KMS-11 (cell line): ENCODE data around the gene BMP2K.
"Not testable (repeated sequence)": the region's sequence is repeated elsewhere in the genome, so short reads cannot be mapped to it uniquely, and the experiment has no call there.

Source experiments
- H2AFZ ChIP-seq: fragments of 200-600 bp; sonication (generic); 2 replicates; pipeline ENCODE4 v1.6.1; 2016; ENCODE audit warnings: antibody characterized with exemption, mixed run types, low read depth
- H3K27ac ChIP-seq: fragments of 200-600 bp; sonication (generic); 2 replicates; pipeline ENCODE4 v1.6.1; 2016; ENCODE audit warnings: mild to moderate bottlenecking, mixed run types
- H3K27me3 ChIP-seq: fragments of 200-600 bp; sonication (generic); 2 replicates; pipeline ENCODE4 v1.6.1; 2017; ENCODE audit warnings: mild to moderate bottlenecking, low read depth, mixed run types, moderate library complexity; ENCODE audit not compliant: insufficient read depth
- H3K36me3 ChIP-seq: fragments of 200-600 bp; sonication (generic); 2 replicates; pipeline ENCODE4 v1.6.1; 2017; ENCODE audit warnings: mild to moderate bottlenecking, mixed run types; ENCODE audit not compliant: insufficient read depth
- H3K4me1 ChIP-seq: fragments of 200-600 bp; sonication (generic); 2 replicates; pipeline ENCODE4 v1.6.1; 2016; ENCODE audit warnings: mild to moderate bottlenecking, low read depth, mixed run types; ENCODE audit not compliant: poor library complexity, severe bottlenecking
- H3K4me2 ChIP-seq: fragments of 200-600 bp; sonication (generic); 2 replicates; pipeline ENCODE4 v1.7.0; 2016; ENCODE audit warnings: mild to moderate bottlenecking, mixed run types
- H3K4me3 ChIP-seq: fragments of 200-600 bp; sonication (generic); IDR thresholded peaks from 2 replicates; pipeline ENCODE4 v1.6.1; 2017; ENCODE audit warnings: low read depth, low read length, mixed read lengths; ENCODE audit not compliant: insufficient read depth
- H3K79me2 ChIP-seq: fragments of 200-600 bp; sonication (generic); 2 replicates; pipeline ENCODE4 v1.6.1; 2016; ENCODE audit warnings: low read depth, mixed run types; ENCODE audit not compliant: insufficient read depth
- H3K9ac ChIP-seq: fragments of 200-600 bp; sonication (generic); 2 replicates; pipeline ENCODE4 v1.6.1; 2016; ENCODE audit warnings: mild to moderate bottlenecking, mixed run types
- H4K20me1 ChIP-seq: fragments of 200-600 bp; sonication (generic); 2 replicates; pipeline ENCODE4 v1.6.1; 2016; ENCODE audit warnings: mild to moderate bottlenecking, mixed run types; ENCODE audit not compliant: insufficient read depth
- CTCF ChIP-seq: fragments of 200-600 bp; sonication (generic); conservative IDR thresholded peaks from 2 replicates; pipeline ENCODE4 v1.6.1; 2017; ENCODE audit warnings: low read depth, mild to moderate bottlenecking, antibody characterized with exemption, low read length, moderate library complexity, mixed read lengths

Gene BMP2K

GRCh38 chr4:78829296-78829695 lies 53.1 kb downstream of the BMP2K start:
- H3K4me1 ChIP-seq: no peaks in the 10 kb centered on the region

GRCh38 chr4:78839676-78840075 lies 63.5 kb downstream of the BMP2K start:
- H3K27ac ChIP-seq, H3K4me2 ChIP-seq, H3K36me3 ChIP-seq, H3K27me3 ChIP-seq, H3K4me3 ChIP-seq, H3K79me2 ChIP-seq, H4K20me1 ChIP-seq, H2AFZ ChIP-seq, H3K9ac ChIP-seq: not testable (repeated sequence)
- peaks cover 12% of the 10 kb centered on the region for H3K4me1 ChIP-seq

More at GRCh38 chr4:78829296-78829695, 53.1 kb downstream of the BMP2K start:
- Histone ChIP-seq H3K4me2 (no peak overlapping the region), H3K79me2 (no peaks in the 10 kb centered on the region), H3K27ac (no peak overlapping the region), H4K20me1 (no peaks in the 10 kb centered on the region), H3K27me3 (no peaks in the 10 kb centered on the region), H3K36me3 (no peaks in the 10 kb centered on the region; the same call in 1 of the 2 replicates), H2AFZ (no peak overlapping the region), H3K9ac (no peak overlapping the region), H3K4me3 (no peak overlapping the region)
- no peak for TF ChIP-seq CTCF

GRCh38 chr4:78840286-78840685 lies 64.1 kb downstream of the BMP2K start:
- H3K4me3 ChIP-seq: not testable (repeated sequence)

GRCh38 chr4:78845472-78845871 lies 69.3 kb downstream of the BMP2K start:
- no peak for TF ChIP-seq CTCF
- H3K36me3 ChIP-seq: no peaks in the 10 kb centered on the region
- H4K20me1 ChIP-seq: no peaks in the 10 kb centered on the region
- H3K27ac ChIP-seq: no peak overlapping the region; the same call in 1 of the 2 replicates
- no peaks in the 10 kb centered on the region for H3K79me2 ChIP-seq
- no peaks in the 10 kb centered on the region for H3K27me3 ChIP-seq
- H3K4me2 ChIP-seq: peak overlapping the region; percentile 52
- H3K4me1 ChIP-seq: peaks cover 53% of the 10 kb centered on the region
- no peak overlapping the region for H3K4me3 ChIP-seq
- H2AFZ ChIP-seq: no peak overlapping the region
- H3K9ac ChIP-seq: no peak overlapping the region

More at GRCh38 chr4:78840286-78840685, 64.1 kb downstream of the BMP2K start:
- H4K20me1 ChIP-seq, H3K36me3 ChIP-seq, H3K79me2 ChIP-seq, H3K27ac ChIP-seq, H3K27me3 ChIP-seq, H2AFZ ChIP-seq, H3K4me2 ChIP-seq, H3K9ac ChIP-seq: not testable (repeated sequence)
- H3K4me1 ChIP-seq: peaks cover 18% of the 10 kb centered on the region

GRCh38 chr4:78846258-78846657 lies 70.1 kb downstream of the BMP2K start:
- Histone ChIP-seq H3K4me2 (no peak overlapping the region), H4K20me1 (no peaks in the 10 kb centered on the region)

More at GRCh38 chr4:78846258-78846657, 70.1 kb downstream of the BMP2K start:
- Histone ChIP-seq H3K4me1 (peaks cover 53% of the 10 kb centered on the region), H3K4me3 (no peak overlapping the region), H3K36me3 (no peaks in the 10 kb centered on the region), H3K27me3 (no peaks in the 10 kb centered on the region), H2AFZ (no peak overlapping the region), H3K9ac (no peak overlapping the region), H3K27ac (no peak overlapping the region), H3K79me2 (no peaks in the 10 kb centered on the region)
- no peak for TF ChIP-seq CTCF
